GM10847 (cell line): ENCODE data around the gene IRF1.

ENCODE experiments used
- POLR2A ChIP-seq: IDR thresholded peaks from 2 replicates; pipeline ENCODE4 v1.6.1; 2011; ENCODE audit not compliant: insufficient read length; ENCODE audit errors: extremely low read depth

IRF1 gene

DNA sequence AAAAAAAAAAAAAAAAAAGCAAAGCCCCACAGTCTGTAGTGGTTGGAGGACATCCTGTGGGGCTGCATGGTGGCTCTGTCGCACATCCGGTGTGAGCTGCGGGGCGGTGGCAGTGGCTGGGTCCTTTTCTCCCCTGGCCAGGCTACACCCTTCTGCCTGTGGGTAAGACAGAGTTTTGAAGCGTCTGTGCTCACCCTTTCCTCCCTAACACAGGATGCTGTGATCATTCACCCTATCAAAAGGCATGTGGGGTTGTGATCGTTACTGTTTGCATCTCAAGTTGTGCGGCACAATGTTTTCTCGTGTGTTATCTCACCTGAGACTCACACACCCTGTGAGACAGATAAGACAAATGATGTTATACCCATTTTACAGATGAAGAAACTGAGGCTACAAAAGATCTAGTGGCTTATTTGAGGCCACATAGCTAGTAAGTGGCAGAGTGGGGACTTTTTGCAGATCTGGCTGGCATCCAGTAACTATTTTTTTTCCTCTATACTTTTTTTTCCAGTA is 17.5 kb downstream of the IRF1 start:
- no peak for TF ChIP-seq POLR2A

DNA sequence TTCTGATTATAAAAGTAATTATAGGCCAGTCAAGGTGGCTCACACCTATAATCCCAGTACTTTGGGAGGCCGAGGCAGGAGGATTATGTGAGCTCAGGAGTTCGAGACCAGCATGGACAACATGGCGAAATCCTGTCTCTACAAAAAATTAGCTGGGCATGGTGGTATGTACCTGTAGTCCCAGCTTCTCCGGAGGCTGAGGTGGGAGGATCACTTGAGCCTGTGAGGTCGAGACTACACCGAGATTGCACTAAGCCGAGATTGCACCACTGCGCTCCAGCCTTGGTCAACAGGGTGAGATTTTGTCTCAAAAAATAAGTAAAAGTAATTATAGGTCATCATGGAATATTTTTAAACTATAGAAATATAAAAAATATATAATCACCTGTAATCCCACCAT is 18.1 kb downstream of the IRF1 start:
- no peak for TF ChIP-seq POLR2A

DNA sequence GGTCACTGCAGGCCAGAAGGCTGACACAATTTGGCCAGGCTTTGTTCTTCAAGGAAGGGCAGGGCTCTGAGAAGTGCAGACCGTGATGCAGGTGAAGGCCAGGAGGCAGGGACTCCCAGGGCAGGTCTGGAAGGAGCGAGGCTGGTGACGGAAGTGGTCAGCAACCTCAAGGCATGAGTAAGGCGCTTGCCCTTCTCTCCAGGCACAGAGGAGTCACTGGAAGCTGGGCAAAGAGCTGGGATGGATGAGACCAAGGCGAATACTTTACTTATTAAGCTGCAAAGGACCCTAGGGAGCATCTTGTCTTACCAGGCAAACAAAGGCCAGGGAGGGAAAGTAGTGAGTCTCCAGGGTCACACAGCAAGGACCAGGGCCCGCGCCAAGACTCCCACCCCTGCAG is 18.6 kb downstream of the IRF1 start:
- TF ChIP-seq POLR2A: no peak

DNA sequence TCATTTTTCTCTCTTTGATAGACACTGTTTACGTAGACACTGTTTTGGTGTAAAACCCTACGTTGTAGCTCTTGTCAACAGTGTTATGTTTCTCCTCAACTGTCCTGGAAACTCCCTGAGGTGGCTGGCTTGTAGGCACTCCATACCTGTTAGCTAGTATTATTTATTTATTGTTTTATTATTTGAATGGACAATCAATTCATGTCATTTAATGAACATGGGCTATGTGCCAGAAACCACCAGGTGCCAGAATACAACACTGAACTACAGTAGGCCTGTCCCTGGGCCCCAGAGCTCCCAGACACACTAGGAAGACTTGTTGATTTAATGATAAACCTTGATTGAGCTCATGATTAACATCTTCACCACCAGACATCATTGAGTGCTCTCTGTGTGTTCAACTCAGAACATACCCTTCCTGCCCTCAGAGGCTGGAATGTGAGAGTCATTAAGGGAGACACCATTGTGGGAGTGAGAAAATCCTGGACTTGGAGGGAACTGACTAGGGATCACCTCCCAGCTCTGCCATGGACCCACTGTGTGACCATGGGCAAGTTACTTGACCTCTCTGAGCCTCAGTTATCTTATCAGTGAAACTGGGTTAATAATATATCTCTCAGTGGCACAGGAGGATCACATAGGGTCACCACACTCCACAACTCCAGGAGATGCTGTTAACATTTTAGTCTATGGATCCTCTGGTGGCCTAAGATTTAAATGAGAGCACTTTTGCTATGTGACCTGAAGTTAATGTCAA is 19.2 kb downstream of the IRF1 start:
- TF ChIP-seq POLR2A: no peak

DNA sequence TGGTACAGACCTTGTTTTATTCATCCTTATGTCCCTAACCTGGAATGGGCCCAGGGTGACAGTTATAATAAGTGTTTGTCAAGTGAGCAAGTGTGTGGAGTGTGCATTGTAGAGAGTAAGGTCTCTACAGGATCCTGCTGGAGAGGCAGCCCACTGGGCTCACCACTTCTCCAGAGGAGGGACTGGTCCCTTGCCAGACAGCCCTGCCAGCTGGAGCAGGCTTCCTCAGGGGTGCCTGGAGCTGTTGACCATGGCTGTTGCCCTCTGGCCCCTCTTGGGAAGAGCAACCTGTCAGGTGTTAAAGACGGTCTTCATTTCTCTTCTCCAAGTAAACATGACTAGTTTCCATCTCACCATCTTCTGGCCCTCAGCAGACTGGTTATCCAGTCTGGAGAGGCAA is 20.0 kb downstream of the IRF1 start:
- TF ChIP-seq POLR2A: no peak

DNA sequence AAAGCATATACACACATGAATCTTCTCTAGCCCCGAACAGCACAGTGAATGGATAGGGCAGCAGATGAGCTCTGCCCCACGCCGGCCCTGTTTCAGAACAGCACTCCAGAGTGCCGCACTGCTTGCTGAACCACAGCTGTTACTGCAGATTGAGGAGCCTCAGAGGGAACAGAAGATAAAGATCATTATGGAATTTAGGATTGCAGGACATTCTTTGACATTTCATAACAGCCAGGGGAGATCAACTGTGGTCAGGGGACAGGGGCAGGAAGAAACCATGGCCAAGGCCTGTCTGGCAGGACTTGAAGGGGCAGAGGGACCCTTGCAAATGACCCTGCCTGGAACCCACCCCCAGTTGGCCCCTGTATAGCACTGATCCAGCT is 20.6 kb downstream of the IRF1 start:
- no peak for TF ChIP-seq POLR2A

DNA sequence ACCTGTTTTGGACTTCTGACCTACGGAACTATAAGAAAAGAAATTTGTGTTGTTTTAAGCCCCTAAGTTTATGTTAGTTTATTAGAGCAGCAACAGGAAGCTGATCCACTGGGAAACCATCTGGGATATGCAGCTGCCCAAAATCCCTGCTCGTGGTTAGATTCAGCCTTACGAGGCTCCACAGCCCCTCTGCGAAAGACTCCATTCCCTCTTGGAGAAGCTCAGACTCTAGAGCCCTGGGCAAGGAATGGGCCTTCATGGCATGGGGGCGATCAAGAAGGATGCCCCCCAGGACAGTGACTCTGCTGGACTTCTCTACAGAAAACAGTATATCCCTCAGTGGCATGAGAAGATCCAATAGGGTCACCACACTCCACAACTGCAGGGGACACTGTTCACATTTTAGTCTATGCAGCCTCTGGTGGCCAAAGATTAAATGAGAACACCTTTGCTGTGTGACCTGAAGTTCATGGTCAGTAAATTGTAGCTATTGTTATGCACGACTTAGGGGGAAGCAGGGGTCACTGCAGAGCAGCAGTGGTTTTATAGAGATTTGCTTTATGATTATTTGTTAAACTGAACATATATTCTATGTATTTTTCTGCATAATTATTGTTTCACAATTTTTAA is 21.1 kb downstream of the IRF1 start:
- no peak for TF ChIP-seq POLR2A

DNA sequence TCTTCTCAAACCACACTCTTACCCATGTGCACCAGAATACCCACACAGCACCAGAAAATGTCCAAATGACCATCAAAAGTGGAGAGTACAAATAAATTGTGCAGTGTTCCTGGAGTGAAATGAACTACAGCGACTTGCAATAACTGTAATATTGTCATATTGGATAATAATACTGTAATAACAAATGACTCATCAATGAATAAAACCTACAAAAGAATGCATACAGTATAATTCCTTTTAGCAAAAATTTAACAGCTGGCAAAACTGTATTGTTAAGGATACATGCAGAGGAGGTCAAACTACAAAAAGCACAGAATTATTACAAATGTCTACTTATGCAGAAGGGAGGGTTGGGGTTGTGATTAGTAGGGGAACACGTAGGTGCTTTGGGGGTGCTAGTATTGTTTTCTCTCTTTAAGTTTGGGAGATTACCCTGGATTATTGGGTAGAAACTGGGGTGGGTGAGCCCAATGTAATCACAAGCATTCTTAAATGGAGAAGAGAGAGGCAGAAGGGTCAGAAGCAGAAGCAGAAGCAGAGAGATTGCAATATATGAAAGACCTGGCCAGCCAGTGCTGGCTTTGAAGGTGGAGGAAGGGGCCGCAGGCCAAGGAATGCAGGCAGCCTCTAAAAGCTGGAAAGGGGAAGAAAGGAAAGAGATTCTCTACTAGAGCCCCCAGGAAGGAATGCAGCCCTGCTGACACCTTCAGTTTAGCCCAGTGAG is 21.8 kb downstream of the IRF1 start:
- TF ChIP-seq POLR2A: no peak

DNA sequence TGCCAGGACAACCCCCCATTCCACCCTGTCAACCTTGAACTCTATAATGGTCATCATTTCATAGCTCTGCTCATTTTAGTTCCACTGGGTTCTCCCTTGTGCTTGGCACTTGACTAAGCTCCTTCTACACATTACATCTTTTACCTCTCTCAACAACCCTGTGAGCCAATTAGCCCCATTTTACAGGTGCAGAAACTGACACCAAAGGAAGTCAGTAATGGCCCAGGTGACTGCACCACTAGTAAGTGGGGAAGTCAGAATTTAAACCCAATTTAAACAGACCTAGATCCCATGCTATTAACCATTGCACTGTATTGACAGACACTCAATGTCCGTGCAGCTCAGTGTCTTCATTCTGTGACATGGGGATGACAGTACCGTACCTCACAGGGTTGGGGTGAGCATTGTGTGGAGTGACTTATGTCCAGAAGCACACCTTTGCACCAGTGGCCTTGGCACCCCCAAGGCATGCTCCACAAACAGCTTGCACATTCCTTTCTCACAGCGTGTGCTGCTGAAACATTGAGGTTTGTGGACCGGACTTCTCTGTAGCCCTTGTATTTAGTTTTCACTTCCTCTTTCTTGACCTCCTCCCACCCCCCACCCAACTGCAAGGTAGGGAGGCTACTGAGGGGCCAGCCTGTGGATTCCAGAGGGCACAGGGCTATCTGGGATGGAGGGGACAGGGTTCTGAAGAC is 23.1 kb downstream of the IRF1 start:
- no peak for TF ChIP-seq POLR2A

DNA sequence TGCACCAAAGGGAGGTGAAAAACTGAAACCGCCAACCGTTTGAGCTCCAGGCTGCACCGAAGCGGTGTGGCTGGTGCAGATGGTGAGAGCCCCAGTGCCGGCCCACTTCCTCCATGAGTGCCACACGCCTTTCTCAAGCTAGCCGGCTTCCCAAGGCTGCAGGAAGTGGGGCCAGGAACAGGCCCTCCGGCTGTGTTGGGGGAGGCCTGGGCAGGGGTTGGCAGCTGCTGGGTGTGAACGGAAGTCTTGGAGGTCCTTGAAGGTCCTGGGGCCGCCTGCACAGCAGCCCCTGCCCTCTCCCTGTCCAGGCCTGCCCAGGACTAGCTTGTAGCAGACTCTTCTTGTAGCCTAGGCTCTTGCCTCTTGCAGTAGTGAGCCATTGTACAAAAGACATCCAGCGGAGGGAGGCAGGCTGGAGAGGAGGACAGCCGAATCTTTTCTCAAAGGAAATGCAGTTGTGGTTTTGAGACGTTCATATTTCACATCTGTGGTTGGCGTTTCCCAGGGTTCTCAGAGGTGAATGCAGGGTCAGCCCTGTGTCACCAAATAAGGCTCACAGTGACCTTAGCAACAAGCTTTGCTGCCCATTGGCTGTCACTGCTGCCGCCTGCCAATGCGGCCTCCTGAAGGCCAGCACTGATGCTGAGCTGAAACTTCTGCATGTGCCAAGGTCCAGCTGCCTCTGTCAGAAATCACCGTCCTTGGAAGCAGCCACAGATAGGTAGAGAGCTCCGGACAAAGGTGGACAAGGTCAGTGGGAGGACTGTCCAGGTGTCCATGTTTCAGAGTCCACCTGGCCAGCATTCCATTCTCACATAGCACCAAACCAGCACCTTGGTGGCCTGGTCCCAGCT is 23.9 kb downstream of the IRF1 start:
- TF ChIP-seq POLR2A: no peak

DNA sequence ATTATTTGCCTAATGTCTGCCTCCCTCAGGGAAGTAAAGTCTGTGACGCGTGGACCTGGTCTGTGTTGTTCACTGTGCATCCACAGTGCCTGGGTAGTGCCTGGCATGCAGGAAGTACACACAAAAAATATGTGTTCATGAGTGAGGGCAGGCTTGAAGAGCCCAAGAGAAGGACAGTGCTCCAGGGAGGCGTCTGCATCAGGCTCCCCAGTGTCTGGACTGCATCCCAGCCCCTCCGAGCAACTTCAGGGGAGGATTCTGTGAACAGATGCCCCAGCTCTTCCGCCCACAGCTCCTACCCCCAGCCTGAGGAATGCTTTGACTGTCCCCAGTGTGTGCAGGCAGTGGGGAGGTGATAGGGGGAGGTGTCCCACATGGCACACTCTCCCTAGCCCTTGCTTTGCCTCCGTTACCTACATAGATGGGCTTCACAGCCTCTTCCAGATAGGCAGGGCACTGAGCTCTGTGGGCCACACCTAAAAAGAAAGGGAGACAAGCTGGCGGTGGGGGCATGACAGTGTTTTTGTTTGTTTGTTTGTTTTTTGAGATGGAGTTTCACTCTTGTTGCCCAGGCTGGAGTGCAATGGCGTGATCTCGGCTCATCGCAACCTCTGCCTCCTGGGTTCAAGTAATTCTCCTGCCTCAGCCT is 25.4 kb downstream of the IRF1 start:
- no peak for TF ChIP-seq POLR2A

DNA sequence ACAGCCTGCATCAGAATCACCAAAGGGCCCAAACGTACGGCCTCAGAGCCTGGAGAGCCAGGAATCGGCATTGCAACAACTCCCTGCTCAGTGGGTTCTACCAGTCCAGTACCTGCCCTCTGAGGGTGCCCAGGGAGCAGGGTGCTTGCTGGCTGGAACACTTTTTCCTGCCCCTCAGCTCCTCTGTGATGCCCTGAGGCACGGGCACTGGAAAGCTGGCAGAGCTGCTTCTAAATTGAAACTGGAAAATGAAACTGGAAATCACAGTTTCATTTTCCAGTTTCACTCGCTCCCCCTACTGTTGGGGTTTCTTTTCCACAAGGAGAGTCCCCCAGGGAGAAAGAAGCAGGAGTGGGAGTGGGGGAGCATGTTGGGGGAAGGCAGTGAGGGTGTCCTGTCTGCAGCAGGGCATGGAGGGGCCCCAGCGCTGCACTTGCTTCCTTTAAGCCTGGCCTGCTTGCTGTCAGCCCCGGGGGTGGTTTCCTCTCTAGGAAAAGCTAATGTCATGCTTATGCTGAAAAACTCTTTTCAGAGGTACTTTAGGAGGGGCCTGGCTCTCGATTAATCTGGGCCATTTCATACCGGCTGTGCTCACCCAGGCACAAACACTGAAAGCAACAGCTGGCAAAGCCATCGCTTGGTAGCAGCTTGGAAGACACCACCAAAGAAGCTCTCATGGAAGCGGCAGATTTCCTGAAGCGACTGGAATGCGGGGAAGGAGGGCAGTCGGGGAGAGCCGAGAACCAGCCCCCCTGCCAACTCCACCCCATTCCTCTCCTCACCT is 26.2 kb downstream of the IRF1 start:
- no peak for TF ChIP-seq POLR2A

DNA sequence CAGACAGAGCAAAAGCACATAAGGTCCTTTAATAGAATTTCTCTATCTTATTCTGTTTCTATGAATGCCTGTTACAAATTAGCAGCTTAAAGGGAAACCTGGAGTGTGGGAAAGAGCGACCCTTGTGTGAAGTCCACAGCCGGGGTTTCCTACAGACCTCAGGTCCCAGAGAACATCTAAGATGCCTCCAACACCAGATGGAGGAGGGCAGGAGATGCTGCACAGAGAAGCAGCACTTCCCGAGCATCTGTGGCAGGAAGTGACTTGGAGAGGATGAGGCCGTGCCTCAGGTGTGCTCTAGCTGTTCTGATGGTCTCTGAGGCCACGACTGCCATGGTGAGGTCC is 26.8 kb downstream of the IRF1 start:
- TF ChIP-seq POLR2A: no peak

DNA sequence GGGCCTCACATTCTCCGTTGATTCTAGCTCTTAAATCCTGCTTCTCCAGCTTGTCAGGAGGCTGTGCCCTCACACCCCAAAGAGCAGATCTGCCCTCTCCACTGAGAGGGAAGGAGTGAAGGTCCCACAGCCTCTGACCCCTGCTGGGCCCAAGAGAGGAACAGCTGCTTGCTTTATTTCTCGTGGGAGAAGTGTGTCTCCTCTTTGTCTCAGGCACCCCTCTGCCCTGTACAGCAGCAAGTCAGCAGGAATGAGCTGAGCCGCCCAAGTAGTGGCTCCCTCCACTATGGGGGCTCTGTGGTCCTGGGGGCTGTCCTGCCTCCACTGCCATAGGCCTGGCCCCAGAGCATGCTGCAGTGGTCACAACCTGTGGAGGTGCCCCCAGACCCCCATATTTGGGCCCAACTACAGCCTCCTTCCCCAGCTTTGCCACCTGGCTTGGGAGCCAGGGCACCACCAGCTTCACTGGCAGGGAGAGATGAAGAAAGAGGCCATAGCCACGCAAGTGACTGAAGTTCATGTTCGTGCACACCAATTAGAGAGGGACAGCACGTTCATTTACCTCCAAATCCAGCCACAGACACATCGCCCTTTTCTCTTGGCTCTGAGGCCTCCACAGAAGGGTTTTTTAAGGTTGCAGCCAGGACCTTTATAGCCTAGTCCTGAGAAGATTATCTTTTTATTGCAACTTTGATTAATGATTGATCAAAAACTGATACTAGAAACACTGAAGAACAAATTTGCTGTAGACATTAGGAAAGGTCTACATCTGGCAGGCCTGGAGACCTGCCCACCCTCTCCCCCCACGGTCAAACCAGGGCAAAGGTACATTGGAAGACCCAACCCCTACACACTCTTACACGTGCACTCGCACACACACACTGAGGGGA is 27.5 kb downstream of the IRF1 start:
- TF ChIP-seq POLR2A: no peak
